8988T (cell line): ENCODE data around the gene FAU.
"Not testable (repeated sequence)": the region's sequence is repeated elsewhere in the genome, so short reads cannot be mapped to it uniquely, and the experiment has no call there.

Experiments used
- DNase-seq: peaks from one replicate; pipeline ENCODE4 v3.0.0; 2011

The FAU gene

GRCh38 chr11:65121865-65122696 lies at the start of gene FAU, which contains the start of gene MRPL49:
FAU (minus strand) TSS chr11:65122134; CDS start chr11:65121813, 321 bp downstream.
MRPL49 (plus strand) TSS chr11:65122321; CDS start chr11:65122347, 26 bp downstream.
- DNase-seq = peak; percentile 96

DNA sequence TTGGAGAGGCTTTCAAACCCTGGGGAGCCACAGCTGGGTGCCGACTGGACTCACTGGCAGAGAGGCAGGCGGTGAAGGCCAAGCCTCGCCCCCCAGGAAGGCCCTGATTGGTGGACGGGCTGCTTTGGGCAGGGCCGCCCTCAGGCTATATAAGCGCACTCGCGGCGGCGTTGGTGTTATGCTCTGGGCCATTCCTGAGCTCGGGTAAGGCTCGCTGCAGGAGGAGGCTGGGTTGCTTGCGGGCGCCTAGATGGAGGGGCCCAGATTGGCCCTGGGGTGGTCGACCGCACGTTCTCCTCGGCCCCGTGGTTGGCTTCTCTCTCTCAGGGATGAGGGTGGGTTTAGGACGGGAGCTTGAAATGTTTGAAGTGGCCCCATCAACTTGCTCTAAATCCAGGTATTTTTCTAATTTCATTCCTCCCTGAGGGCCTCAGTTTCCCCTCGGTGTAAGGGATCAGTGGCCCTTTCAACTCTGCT lies 48.2 kb upstream of the FAU start, which contains the start of gene SPDYC:
Gene SPDYC, plus strand, starts transcription at position 176 of the 477 bp plus-strand sequence. CDS start 1,125 bp downstream, outside the sequence.
- no peak for DNase-seq

GRCh38 chr11:65169164-65169641 lies 47.3 kb upstream of the FAU start:
- no peak for DNase-seq

DNA sequence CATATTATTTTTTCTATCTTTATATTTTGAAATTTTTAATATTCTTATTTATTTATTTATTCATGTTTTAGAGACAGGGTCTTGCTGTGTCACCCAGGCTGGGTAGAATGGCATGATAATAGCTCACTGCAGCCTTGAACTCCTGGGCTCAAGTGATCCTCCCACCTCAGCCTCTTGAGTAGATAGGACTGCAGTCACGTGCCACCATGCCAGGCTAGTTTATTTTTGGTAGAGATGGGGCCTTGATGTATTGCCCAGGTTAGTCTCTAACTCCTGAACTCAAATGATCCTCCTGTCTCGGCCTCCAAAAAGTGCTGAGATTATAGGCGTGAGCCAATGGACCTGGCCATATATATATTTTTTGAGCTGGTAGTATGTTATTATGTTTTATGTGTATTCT lies 45.7 kb upstream of the FAU start:
- DNase-seq = no peak

GRCh38 chr11:65166893-65167292 lies 45.0 kb upstream of the FAU start:
- no peak for DNase-seq

- DNase-seq = no peak
These were observed 43.7 kb upstream of the FAU start for GRCh38 chr11:65165410-65166317.

DNA sequence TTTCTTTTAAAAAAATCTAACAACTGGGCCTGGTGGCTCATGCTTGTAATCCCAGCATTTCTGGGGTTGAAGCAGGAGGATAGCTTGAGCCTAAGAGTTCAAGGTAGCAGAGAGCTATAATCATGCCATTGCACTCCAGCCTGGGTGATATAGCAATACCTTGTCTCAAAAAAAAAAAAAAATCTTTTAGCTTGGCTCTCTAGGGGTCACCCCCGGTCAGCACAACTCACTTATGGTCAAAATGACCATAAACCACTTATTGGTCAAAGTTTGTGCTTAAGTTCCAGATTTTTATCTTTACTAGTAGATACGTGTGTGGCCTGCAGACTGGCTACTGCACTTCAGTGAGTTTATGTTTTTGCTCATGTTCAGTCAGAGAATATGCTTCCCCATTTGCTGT lies 41.8 kb upstream of the FAU start:
- DNase-seq = no peak

- DNase-seq = no peak
These were observed 38.7 kb upstream of the FAU start for GRCh38 chr11:65160643-65161042.

DNA sequence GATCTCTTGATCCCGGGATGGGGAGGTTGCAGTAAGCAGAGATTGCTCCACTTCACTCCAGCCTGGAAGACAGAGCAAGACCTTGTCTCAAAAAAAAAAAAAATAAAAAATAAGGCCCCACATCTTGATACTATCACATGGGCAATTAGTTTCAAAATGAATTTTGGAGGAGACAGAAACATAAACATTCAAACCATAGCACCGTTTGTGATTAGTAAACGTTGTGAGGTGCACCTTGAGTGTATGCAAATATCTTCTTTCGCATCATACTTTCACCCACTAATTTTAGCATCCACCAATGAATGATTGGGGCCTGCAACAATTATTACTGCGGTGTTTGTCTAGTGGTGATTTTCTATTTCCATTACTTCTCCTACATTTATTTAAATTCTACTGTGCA lies 37.1 kb upstream of the FAU start:
- no peak for DNase-seq

DNA sequence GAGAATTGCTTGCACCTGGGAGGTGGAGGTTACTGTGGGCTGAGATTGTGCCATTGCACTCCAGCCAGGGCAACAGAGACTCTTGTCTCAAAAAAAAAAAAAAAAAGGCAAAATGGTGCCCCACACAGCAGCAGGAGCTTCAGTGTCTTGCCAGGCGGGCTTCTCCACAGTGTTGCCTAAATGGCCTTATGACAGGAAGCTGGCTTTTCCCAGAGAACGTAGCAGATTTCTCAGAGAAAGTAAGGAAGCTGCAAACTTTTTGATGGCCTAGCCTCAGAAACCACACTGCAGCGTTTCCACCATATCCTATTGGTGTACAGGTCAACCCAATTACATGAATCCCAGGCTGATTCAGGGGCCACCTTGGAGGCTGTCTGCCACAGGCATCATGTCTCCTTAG lies 35.4 kb upstream of the FAU start:
- no peak for DNase-seq

GRCh38 chr11:65156926-65157325 lies 35.0 kb upstream of the FAU start:
- no peak for DNase-seq

GRCh38 chr11:65156256-65156655 lies 34.3 kb upstream of the FAU start:
- no peak for DNase-seq

DNA sequence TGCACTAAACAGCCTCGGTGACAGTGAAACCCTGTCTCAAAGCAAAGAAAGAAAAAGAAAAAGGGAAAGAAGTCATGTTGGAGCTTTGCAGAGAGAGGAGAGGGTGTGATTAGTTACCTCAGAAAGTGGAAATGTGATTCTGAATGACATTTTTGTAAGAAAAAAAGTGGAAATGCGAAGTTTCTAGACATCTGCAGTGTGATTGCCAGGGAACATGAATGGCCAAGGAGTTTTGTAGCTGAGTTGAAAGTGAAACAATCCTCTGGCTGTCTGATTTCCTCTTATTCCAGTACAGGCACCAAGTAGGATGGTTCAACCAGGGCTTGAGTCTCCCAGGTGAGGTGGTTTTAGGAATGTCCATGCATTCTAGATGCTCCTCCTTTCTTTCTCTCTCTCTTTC lies 30.2 kb upstream of the FAU start:
- no peak for DNase-seq

GRCh38 chr11:65151331-65151899 lies 29.5 kb upstream of the FAU start:
- no peak for DNase-seq

GRCh38 chr11:65150509-65151299 lies 28.8 kb upstream of the FAU start:
- DNase-seq = peak; percentile 67

GRCh38 chr11:65150131-65150508 lies 28.2 kb upstream of the FAU start:
- DNase-seq = not testable (repeated sequence)

GRCh38 chr11:65148657-65149056 lies 26.7 kb upstream of the FAU start:
- DNase-seq = no peak

- DNase-seq = no peak
These were observed 25.6 kb upstream of the FAU start for GRCh38 chr11:65147352-65148075.

DNA sequence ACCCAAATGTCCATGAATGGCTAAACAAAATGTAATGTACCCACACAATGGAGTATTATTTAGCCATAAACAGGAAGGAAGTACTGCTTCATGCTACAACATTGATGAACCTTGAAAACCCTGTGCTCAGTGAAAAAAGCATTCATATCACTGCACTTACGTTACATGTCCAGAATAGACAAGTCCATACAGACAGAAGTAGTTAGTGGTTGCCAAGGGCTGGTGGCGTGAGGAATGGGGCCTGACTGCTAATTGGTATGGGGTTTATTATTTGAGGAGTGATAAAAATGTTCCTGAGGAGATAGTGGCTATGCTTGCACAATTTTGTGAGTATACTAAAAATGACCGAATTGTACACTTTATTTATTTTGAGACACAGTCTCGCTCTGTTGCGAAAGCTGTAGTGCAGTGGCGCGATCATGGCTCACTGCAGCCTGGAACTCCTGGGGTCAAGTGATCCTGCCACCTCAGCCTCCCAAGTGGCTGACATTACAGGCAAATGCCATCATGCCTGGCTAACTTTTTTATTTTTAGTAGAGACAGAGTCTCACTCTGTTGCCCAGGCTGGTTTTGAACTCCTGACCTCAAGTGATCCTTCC lies 20.1 kb upstream of the FAU start:
- no peak for DNase-seq

DNA sequence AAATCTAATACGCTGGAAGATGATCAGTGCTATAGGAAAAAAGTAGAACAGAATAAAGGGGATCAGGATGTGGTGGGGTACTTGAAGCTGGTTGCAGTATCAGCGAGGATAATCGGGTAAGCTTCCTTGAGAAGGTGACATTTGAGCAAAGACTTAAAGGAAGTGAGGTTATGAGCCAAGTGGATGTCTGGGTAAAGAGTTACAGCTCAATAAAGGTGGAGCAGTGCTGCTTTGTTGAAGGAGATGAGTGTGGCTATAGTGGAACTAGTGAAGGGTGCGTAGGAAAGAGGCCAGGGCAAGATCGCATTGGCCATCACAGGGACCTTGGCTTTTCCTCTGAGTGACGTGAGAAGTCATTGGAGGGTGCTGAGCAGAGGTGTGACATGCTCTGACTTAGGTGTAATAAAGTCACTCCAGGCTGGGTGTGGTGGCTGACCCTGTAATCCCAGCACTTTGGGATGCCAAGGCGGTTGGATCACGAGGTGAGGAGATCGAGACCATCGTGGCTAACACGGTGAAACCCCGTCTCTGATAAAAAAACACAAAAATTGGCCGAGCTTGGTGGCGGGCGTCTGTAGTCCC lies 14.7 kb upstream of the FAU start:
- no peak for DNase-seq
